Colonic mucosa (tissue), 4 donors: Measurements from ENCODE around the gene EBI3. TPM values are rescaled to one million over a fixed set of nuclear protein-coding genes. Genes with fewer than 3 reads are reported as not detected.

Experiments
- DNase-seq: peaks from one replicate; pipeline ENCODE4 v3.0.0-alpha.2; 2020
- H3K27ac ChIP-seq: fragments of 200-600 bp; one replicate; pipeline ENCODE4 v1.8.0; 2021
- H3K27me3 ChIP-seq: fragments of 200-600 bp; one replicate; pipeline ENCODE4 v1.8.0; 2021
- H3K36me3 ChIP-seq: fragments of 200-600 bp; one replicate; pipeline ENCODE4 v1.8.0; 2021
- H3K4me1 ChIP-seq: fragments of 200-600 bp; one replicate; pipeline ENCODE4 v1.8.0; 2021; ENCODE audit warnings: mild to moderate bottlenecking
- H3K4me3 ChIP-seq: fragments of 200-600 bp; one replicate; pipeline ENCODE4 v1.8.0; 2021
- H3K9ac ChIP-seq, 2 donors: one replicate each; pipeline ENCODE4 v1.7.0; 2013; ENCODE audit warnings: control low read depth in 2 of 2, low read depth in 2 of 2, low read length in 2 of 2
- H3K9me3 ChIP-seq: fragments of 200-600 bp; one replicate; pipeline ENCODE4 v1.8.0; 2021
- intact Hi-C: fragments of 100-400 bp; cut with DNase I; formaldehyde crosslinking; loops from one replicate; pipeline ENCODE4 v1.14.1; 2022
- total RNA-seq, 2 donors: library from RNA; stranded (reverse); fragmentation: NEBNext Ultra II Directional in 1 of 2; extraction: Animal tissue kit (Norgen Biotek cat#: 25700) in 1 of 2; gene quantifications; one replicate each; pipeline ENCODE4 v1.2.1, GENCODE V29; 2021
- TF ChIP-seq, protein P1 (sequence below): fragments of 200-600 bp; IDR thresholded peaks from one replicate; pipeline ENCODE4 v1.8.0; 2022; ENCODE audit warnings: antibody characterized with exemption, mild to moderate bottlenecking
- donor health status: healthy.
- donor health status: DM: no; HTN: no; CAD: no.
- donor health status: DM: no; HTN: no; CAD: no.

The EBI3 gene
- total RNA-seq, 2 donors from 2014 or later = 0.56 to 1.6 TPM

DNA sequence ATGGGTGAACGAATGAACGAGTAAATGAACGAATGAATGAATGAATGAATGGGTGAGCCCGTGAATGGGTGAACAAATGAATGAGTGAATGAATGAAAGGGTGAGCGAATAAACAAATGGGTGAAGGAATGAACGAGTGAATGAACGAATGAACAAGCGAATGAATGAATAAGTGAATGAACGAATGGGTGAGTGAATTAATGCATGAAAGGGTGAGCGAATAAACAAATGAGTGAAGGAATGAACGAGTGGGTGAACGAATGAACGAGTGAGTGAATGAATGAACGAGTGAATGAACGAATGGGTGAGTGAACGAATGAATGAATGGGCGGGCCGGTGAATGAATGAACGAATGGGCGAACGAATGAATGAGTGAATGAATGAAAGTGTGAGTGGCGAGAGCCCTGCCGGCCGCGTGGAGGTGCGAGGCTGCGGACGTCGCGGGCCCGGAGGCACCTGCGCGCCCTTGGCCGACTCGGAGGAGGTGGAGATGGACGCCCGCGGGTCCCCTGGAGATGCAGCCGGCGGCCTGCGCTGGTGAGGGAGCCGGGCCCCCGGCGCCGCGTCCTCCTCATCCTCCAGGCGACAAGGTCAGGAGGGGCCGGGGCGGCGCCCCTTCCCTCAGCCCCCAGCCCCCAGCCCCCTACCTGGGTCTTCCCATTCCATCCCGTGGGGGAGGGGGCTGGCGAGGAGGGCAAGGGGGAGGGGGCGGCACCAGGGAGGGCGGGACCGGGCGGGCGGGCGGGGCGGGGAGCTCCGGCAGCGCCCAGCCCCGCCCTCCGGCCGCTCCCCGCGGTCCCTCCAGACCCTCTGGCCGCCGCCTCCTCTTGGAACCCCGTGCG lies 31.5 kb upstream of the EBI3 start:
- peaks cover 21% of the 10 kb centered on the region for H3K27me3 ChIP-seq

GRCh38 chr19:4198467-4199126 lies 30.7 kb upstream of the EBI3 start:
- no peaks in the 10 kb centered on the region for H3K36me3 ChIP-seq
- H3K9ac ChIP-seq = no peak overlapping the region
- no peak overlapping the region for H3K27ac ChIP-seq
- no peak for DNase-seq
- intact Hi-C loops = no loop called here
- no peak overlapping the region for H3K4me3 ChIP-seq
- H3K27me3 ChIP-seq = peaks cover 21% of the 10 kb centered on the region
- no peaks in the 10 kb centered on the region for H3K4me1 ChIP-seq
- no peaks in the 10 kb centered on the region for H3K9me3 ChIP-seq
- TF ChIP-seq, protein P1, sequence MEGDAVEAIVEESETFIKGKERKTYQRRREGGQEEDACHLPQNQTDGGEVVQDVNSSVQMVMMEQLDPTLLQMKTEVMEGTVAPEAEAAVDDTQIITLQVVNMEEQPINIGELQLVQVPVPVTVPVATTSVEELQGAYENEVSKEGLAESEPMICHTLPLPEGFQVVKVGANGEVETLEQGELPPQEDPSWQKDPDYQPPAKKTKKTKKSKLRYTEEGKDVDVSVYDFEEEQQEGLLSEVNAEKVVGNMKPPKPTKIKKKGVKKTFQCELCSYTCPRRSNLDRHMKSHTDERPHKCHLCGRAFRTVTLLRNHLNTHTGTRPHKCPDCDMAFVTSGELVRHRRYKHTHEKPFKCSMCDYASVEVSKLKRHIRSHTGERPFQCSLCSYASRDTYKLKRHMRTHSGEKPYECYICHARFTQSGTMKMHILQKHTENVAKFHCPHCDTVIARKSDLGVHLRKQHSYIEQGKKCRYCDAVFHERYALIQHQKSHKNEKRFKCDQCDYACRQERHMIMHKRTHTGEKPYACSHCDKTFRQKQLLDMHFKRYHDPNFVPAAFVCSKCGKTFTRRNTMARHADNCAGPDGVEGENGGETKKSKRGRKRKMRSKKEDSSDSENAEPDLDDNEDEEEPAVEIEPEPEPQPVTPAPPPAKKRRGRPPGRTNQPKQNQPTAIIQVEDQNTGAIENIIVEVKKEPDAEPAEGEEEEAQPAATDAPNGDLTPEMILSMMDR = no peak

More for the DNA sequence above, 31.5 kb upstream of the EBI3 start:
- Histone ChIP-seq H3K9ac (no peak overlapping the region), H3K4me1 (no peaks in the 10 kb centered on the region), H3K36me3 (no peaks in the 10 kb centered on the region), H3K4me3 (no peak overlapping the region), H3K9me3 (no peaks in the 10 kb centered on the region), H3K27ac (no peak overlapping the region)
- DNase-seq = no peak
- intact Hi-C loops = no loop called here
- TF ChIP-seq, protein P1 = no peak

DNA sequence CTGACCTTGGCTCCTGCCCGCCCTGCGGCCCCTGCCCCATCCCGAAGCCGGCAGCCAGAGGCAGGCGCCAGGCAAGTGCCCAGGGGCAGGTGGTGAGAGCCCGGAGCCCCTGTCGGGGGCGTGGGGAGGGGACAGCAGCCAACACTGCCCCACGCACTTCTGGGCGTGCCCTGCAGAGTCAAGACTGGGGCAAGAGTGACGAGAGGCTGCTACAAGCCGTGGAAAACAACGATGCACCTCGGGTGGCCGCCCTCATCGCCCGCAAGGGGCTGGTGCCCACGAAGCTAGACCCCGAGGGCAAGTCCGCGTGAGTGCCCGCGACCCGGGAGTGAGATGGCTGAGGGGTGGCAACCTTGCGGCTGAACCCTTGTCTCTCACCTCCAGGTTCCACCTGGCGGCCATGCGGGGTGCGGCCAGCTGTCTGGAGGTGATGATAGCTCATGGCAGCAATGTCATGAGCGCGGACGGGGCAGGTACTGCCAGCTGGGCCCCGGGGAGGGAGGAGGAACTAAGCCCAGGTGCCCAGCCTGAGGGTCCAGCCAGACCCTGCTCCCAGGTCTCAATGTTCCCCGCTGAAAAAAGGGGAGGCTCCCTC lies 29.5 kb upstream of the EBI3 start:
- TF ChIP-seq, protein P1 = no peak
- intact Hi-C loops = loop anchor here (10.0 kb wide), 1 partner anchor 345 kb away; no protein-coding TSS in a partner anchor
- Histone ChIP-seq H3K36me3 (no peaks in the 10 kb centered on the region), H3K27ac (no peak overlapping the region), H3K9ac (no peak overlapping the region), H3K27me3 (peaks cover 21% of the 10 kb centered on the region), H3K4me1 (no peaks in the 10 kb centered on the region), H3K9me3 (no peaks in the 10 kb centered on the region), H3K4me3 (no peak overlapping the region)
- no peak for DNase-seq

DNA sequence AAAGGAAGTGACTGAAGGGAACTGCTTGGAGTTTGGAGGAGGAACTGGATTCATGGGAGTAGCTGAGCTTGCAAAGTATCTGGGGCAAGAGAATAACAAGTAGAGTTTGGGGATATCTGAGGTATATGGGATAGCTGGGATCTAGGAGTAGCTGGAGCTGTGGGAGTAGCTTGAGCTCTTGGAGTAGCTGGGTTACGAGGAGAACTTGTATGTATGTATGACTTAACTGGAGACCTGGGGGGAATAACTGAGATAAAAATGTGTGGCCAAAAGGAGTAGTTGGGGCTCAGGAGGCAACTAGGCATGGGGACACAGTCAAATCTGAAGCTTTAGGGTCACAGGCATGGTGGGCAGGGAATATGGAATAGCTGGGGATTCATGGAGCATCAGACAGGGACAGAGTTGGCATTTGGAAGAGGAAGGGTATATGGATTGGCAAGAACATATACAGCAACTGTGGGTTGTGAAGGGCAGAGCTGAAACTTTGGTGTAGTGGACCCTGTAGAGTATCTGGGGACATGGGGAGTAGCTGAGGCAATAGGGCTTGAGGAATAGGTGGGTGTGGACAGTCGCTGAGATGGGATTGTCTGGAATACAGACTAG lies 28.3 kb upstream of the EBI3 start:
- Histone ChIP-seq H3K9me3 (no peaks in the 10 kb centered on the region), H3K36me3 (no peaks in the 10 kb centered on the region), H3K4me3 (no peak overlapping the region), H3K27ac (no peak overlapping the region), H3K27me3 (peaks cover 21% of the 10 kb centered on the region), H3K9ac (no peak overlapping the region), H3K4me1 (no peaks in the 10 kb centered on the region)
- intact Hi-C loops = loop anchor here (10.0 kb wide), 1 partner anchor 346 kb away; no protein-coding TSS in a partner anchor
- DNase-seq = no peak
- TF ChIP-seq, protein P1 = no peak

GRCh38 chr19:4201798-4202197 lies 27.5 kb upstream of the EBI3 start:
- Histone ChIP-seq H3K9me3 (no peaks in the 10 kb centered on the region), H3K27me3 (peaks cover 19% of the 10 kb centered on the region), H3K36me3 (no peaks in the 10 kb centered on the region), H3K27ac (no peak overlapping the region), H3K9ac (no peak overlapping the region), H3K4me3 (no peak overlapping the region), H3K4me1 (no peaks in the 10 kb centered on the region)
- TF ChIP-seq, protein P1 = no peak
- intact Hi-C loops = loop anchor here (10.0 kb wide), 1 partner anchor 347 kb away; no protein-coding TSS in a partner anchor
- no peak for DNase-seq
